HepG2 (cell line): Measurements from ENCODE around the gene CTDP1. TPM values are rescaled to one million over a fixed set of nuclear protein-coding genes. Genes with fewer than 3 reads are reported as not detected.

Source experiments
- ATAC-seq: fragments of 200-7000 bp; cut with Tn5 transposase; 3 replicates; pipeline ENCODE4 v1.9.1; 2020; ENCODE audit warnings: mild to moderate bottlenecking, moderate library complexity
- BruUV-seq: library from RNA; stranded (reverse); fragments of 400-500 nt; replicated peaks from 2 replicates; lab custom pipeline; 2021; lab: Mats Ljungman, UMichigan
- CTCF ChIA-PET: fragments of 300-600 bp; formaldehyde crosslinking; extraction: SDS; loops from one replicate; lab custom pipeline; 2021; ENCODE audit warnings: low total read pairs, inconsistent platforms, low intra/inter-chr PET ratio; lab: Yijun Ruan, JAX
- POLR2A ChIA-PET: fragments of 350-600 bp; sonication (Branson Sonifier 250); formaldehyde crosslinking; loops from one replicate; lab custom pipeline; 2020; ENCODE audit warnings: antibody characterized with exemption, inconsistent platforms; lab: Yijun Ruan, JAX
- DNase-seq: peaks from one replicate; pipeline ENCODE4 v3.0.0-alpha.2; 2015; ENCODE audit warnings: low spot score
- FAIRE-seq: peaks from 3 replicates; lab custom pipeline; 2011; peaks lifted over from hg19 to GRCh38; lab: Jason Lieb, UNC
- H2AFZ ChIP-seq: one replicate; pipeline ENCODE4 v1.6.1; 2011; ENCODE audit warnings: low read length, inconsistent platforms
- H3K27ac ChIP-seq: fragments of 300-600 bp; 3 replicates; pipeline ENCODE4 v1.8.0; 2011; ENCODE audit warnings: mixed run types, mild to moderate bottlenecking, mixed read lengths, low read length, inconsistent platforms; ENCODE audit not compliant: insufficient read depth; ENCODE audit errors: extremely low read length
- H3K27me3 ChIP-seq, 2 experiments: fragments of 200-600 bp in 1 of 2; 2 replicates in 1 of 2; 3 replicates in 1 of 2; pipeline versions ENCODE4 v1.6.0 to v1.8.0; 2011; ENCODE audit warnings: low read length in 2 of 2, mild to moderate bottlenecking in 2 of 2, moderate library complexity in 2 of 2, inconsistent platforms in 1 of 2; ENCODE audit not compliant: insufficient read depth in 2 of 2, control insufficient read depth in 1 of 2
- H3K36me3 ChIP-seq, 2 experiments: fragments of 200-600 bp in 1 of 2; replicated peaks in 1 of 2; 2 replicates in 1 of 2; 3 replicates in 1 of 2; pipeline versions ENCODE4 v1.5.1 to v1.8.0; 2011; ENCODE audit warnings: low read length in 2 of 2, inconsistent platforms in 1 of 2; ENCODE audit not compliant: insufficient read depth in 2 of 2, control insufficient read depth in 1 of 2
- H3K4me1 ChIP-seq: 2 replicates; pipeline ENCODE4 v1.5.1; 2012; ENCODE audit warnings: low read length, inconsistent platforms; ENCODE audit not compliant: insufficient read depth
- H3K4me2 ChIP-seq: 2 replicates; pipeline ENCODE4 v1.6.0; 2011; ENCODE audit warnings: low read depth, low read length, inconsistent platforms
- H3K4me3 ChIP-seq, 3 experiments: fragments of 200-600 bp in 1 of 3; sonication (generic), shearing (Covaris generic) in 1 of 3; replicated peaks in 1 of 3; 2 replicates each; pipeline ENCODE4 v1.5.1; 2011 to 2016; ENCODE audit warnings: low read length in 3 of 3, inconsistent platforms in 2 of 3, low read depth in 2 of 3, mild to moderate bottlenecking in 2 of 3, control low read depth in 1 of 3, mixed read lengths in 1 of 3; ENCODE audit not compliant: insufficient read depth in 1 of 3
- H3K79me2 ChIP-seq: one replicate; pipeline ENCODE4 v1.6.1; 2011; ENCODE audit warnings: low read length, inconsistent platforms; ENCODE audit not compliant: insufficient read depth
- H3K9ac ChIP-seq: 2 replicates; pipeline ENCODE4 v1.6.0; 2011; ENCODE audit warnings: mild to moderate bottlenecking, low read depth, low read length, inconsistent platforms; ENCODE audit not compliant: insufficient read depth
- H3K9me3 ChIP-seq: 2 replicates; pipeline ENCODE4 v1.5.1; 2012; ENCODE audit warnings: mild to moderate bottlenecking, low read length
- H4K20me1 ChIP-seq: 2 replicates; pipeline ENCODE4 v1.6.0; 2011; ENCODE audit warnings: inconsistent platforms, mild to moderate bottlenecking, low read length, moderate library complexity; ENCODE audit not compliant: insufficient read depth
- ARNT2 ChIP-seq: sonication (generic); formaldehyde crosslinking; IDR thresholded peaks from 2 replicates; pipeline ENCODE4 v1.8.0; 2022; ENCODE audit warnings: mild to moderate bottlenecking, low read depth, missing genetic modification reagents, moderate library complexity
- TBX3 ChIP-seq: fragments of 450-650 bp; IDR thresholded peaks from 2 replicates; pipeline ENCODE4 v1.6.1; 2017; ENCODE audit warnings: antibody characterized with exemption, mild to moderate bottlenecking, inconsistent platforms, borderline replicate concordance
- ZBTB38 ChIP-seq: sonication (generic); formaldehyde crosslinking; IDR thresholded peaks from 2 replicates; pipeline ENCODE4 v1.5.1; 2020; ENCODE audit warnings: mild to moderate bottlenecking, missing genetic modification reagents
- ZNF629 ChIP-seq: sonication (generic); formaldehyde crosslinking; conservative IDR thresholded peaks from 2 replicates; pipeline ENCODE4 v1.5.0; 2020; ENCODE audit warnings: missing genetic modification reagents
- WGBS: methylation state at CpG from one replicate; pipeline ENCODE4 v1.1.6; 2017; ENCODE audit warnings: low lambda C conversion rate; 5-methylcytosine and 5-hydroxymethylcytosine counted together
- in situ Hi-C: cut with HindIII; loops from 2 replicates; pipeline ENCODE4 v1.10.0; 2017; ENCODE audit warnings: low pct_unique_long_range_greater_than_20kb; ENCODE audit not compliant: extremely low pct_ligation_motif_present
- intact Hi-C: fragments of 100-400 bp; cut with micrococcal nuclease; formaldehyde crosslinking; loops from one replicate; pipeline ENCODE4 v1.10.0; 2022; ENCODE audit not compliant: unreplicated experiment
- polyA plus RNA-seq, 8 experiments: library from polyadenylated mRNA; depleted of rRNA in 3 of 8; stranded (reverse) in 7 of 8; unstranded in 1 of 8; fragments of >200 nt; fragmentation: Illumina TruSeq in 4 of 8; extraction: Trizol in 4 of 8; gene quantifications; 2 replicates each; pipeline versions ENCODE4 v1.2.1 to v1.2.3, GENCODE V29; 2011 to 2016; ENCODE audit warnings: low read depth in 4 of 8, missing spikeins in 1 of 8, mixed read lengths in 1 of 8; ENCODE audit not compliant: insufficient read depth in 1 of 8
- total RNA-seq, 5 experiments: library from RNA; depleted of rRNA; stranded (reverse); fragments of >200 nt; fragmentation: Illumina TruSeq; extraction: Trizol; gene quantifications; 2 replicates each; pipeline ENCODE4 v1.2.3, GENCODE V29; 2016; ENCODE audit warnings: low read depth in 1 of 5

CTDP1 gene
- total and polyA plus RNA-seq, 2 of the 13 experiments (the other 11 are each of a cell fraction or from before 2014, with no cell fraction given): 6.9 to 11.0 TPM

DNA sequence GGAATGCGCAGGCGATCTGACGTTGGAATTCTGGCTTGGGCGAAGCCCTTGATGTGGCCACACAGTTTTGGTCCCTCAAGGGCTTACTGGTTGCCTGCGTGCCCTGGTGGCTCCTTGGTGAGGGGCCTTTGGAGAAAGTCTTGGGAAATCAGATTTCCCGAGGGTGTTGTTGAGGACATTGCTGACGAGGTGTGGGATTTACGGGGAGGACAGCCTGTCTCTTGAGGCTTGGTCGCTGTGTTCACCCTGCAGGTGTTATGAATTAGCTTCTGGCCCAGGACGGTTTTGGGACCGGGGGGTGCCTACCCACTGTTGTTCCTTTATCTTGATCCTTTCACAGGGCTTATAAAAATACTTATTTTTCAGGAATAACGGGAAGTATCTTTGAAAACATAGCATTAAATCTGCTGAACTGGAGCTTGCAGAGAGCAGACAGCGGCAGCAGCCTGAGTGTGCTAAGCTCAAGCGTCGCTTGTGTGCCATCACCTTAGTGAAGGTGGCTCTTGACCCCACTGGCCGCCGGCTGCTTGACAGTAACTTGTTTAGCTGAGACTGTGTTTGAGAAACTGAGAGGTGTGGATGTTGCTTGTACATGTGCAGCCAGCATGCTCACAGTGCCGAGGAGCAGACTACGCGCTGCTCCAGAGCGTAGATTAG, 4.2 kb downstream of the CTDP1 start:
- 91% methylated on average over 19 of the region's 21 CpGs for WGBS
- FAIRE-seq: no peak
- Histone ChIP-seq H3K4me2 (no peak overlapping the region), H3K9me3 (no peaks in the 10 kb centered on the region), H3K36me3 (peaks cover 2 to 5% of the 10 kb centered on the region in 2 experiments; a peak in 2 of 5 replicates), H2AFZ (no peak overlapping the region), H3K27me3 (no peaks in the 10 kb centered on the region; a peak in 1 of 5 replicates), H4K20me1 (peaks cover 12% of the 10 kb centered on the region; the same call in 1 of the 2 replicates), H3K9ac (no peak overlapping the region), H3K27ac (no peak overlapping the region), H3K4me1 (peaks cover 26% of the 10 kb centered on the region), H3K79me2 (peaks cover 69% of the 10 kb centered on the region)
- DNase-seq: no peak
- ChIA-PET POLR2A (no interaction called here), CTCF (no interaction called here)
- intact Hi-C loops (no loop called here), in situ Hi-C loops (no loop called here)
- BruUV-seq: no TSS peak
- no peak for ATAC-seq
- TF ChIP-seq ZBTB38 (CRISPR knock-in tag) (0 out of 2 replicates have a peak, but pooled peaks have one; percentile 18), ZNF629 (CRISPR knock-in tag) (no peak)
- TF ChIP-seq, all 625 proteins: peak for 1
- no peak overlapping the region for H3K4me3 ChIP-seq

DNA sequence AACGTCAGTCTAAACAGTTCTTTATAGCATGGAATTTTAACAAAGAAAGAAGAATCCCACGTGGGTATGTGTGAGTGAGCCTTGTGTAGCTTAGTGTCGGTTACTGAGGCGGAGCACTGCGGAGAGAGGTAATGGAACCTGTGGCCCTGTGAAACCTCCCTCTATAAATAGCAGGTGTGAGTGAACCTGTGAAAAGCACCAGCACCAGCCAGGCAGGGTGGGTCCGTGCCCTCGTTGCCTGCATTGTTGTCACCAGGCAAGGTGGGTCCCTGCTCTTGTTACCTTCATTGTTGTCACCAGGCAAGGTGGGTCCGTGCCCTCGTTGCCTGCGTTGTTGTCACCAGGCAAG, 4.7 kb downstream of the CTDP1 start:
- Histone ChIP-seq H3K27ac (no peak overlapping the region), H3K27me3 (no peaks in the 10 kb centered on the region; a peak in 1 of 5 replicates), H3K9ac (no peak overlapping the region), H2AFZ (no peak overlapping the region), H3K4me3 (no peak overlapping the region), H3K4me1 (peaks cover 26% of the 10 kb centered on the region), H3K9me3 (no peaks in the 10 kb centered on the region), H3K4me2 (no peak overlapping the region), H4K20me1 (peaks cover 12% of the 10 kb centered on the region; the same call in 1 of the 2 replicates), H3K36me3 (peaks cover 2 to 5% of the 10 kb centered on the region in 2 experiments; a peak in 2 of 5 replicates), H3K79me2 (peaks cover 74% of the 10 kb centered on the region)
- FAIRE-seq: no peak
- 88% methylated on average over 8 of the region's 10 CpGs for WGBS
- no peak for ATAC-seq
- intact Hi-C loops: no loop called here
- TF ChIP-seq TBX3 (no peak), ARNT2 (CRISPR knock-in tag) (no peak)
- BruUV-seq: no TSS peak
- CTCF ChIA-PET: no interaction called here
- no peak for DNase-seq
- in situ Hi-C loops: no loop called here
- POLR2A ChIA-PET: no interaction called here
